Retinal pigment epithelial cell (primary cell): ENCODE data around the gene YARS2.

Source experiments
- DNase-seq: peaks from one replicate; pipeline ENCODE4 v3.0.0-alpha.2; 2010; ENCODE audit warnings: low read depth
- H3K4me3 ChIP-seq: 2 replicates; pipeline ENCODE4 v1.5.1; 2011; ENCODE audit warnings: mild to moderate bottlenecking, low read length, control low read depth, moderate library complexity
- CTCF ChIP-seq: conservative IDR thresholded peaks from 2 replicates; pipeline ENCODE4 v1.5.1; 2011; ENCODE audit warnings: low read depth, low read length, control low read depth, inconsistent platforms

The YARS2 gene

GRCh38 chr12:32788405-32788804 lies 32.7 kb upstream of the YARS2 start:
- no peak overlapping the region for H3K4me3 ChIP-seq
- no peak for TF ChIP-seq CTCF
- no peak for DNase-seq

GRCh38 chr12:32785557-32785956 lies 29.9 kb upstream of the YARS2 start:
- no peak for TF ChIP-seq CTCF
- H3K4me3 ChIP-seq, result no peak overlapping the region
- DNase-seq, result no peak

GRCh38 chr12:32783029-32783428 lies 27.3 kb upstream of the YARS2 start:
- no peak for DNase-seq
- no peak for TF ChIP-seq CTCF
- H3K4me3 ChIP-seq, result no peak overlapping the region

GRCh38 chr12:32780071-32780470 lies 24.4 kb upstream of the YARS2 start:
- no peak for DNase-seq
- H3K4me3 ChIP-seq, result no peak overlapping the region
- TF ChIP-seq CTCF, result no peak

- H3K4me3 ChIP-seq, result no peak overlapping the region
- no peak for TF ChIP-seq CTCF
- no peak for DNase-seq
Observed at GRCh38 chr12:32777691-32778175, 22.0 kb upstream of the YARS2 start.

- no peak overlapping the region for H3K4me3 ChIP-seq
- DNase-seq, result no peak
- TF ChIP-seq CTCF, result no peak
Observed at GRCh38 chr12:32777159-32777558, 21.5 kb upstream of the YARS2 start.

- DNase-seq, result no peak
- no peak for TF ChIP-seq CTCF
- H3K4me3 ChIP-seq, result no peak overlapping the region
Observed at GRCh38 chr12:32776258-32776657, 20.6 kb upstream of the YARS2 start.
